Superior temporal gyrus (tissue), 1 donor: ENCODE results near the gene MILR1.
"Not testable (repeated sequence)": the region's sequence is repeated elsewhere in the genome, so short reads cannot be mapped to it uniquely, and the experiment has no call there.

Source experiments
- DNase-seq: peaks from one replicate; pipeline ENCODE4 v3.0.0-alpha.2; 2016; ENCODE audit errors: extremely low spot score

The MILR1 gene

DNA sequence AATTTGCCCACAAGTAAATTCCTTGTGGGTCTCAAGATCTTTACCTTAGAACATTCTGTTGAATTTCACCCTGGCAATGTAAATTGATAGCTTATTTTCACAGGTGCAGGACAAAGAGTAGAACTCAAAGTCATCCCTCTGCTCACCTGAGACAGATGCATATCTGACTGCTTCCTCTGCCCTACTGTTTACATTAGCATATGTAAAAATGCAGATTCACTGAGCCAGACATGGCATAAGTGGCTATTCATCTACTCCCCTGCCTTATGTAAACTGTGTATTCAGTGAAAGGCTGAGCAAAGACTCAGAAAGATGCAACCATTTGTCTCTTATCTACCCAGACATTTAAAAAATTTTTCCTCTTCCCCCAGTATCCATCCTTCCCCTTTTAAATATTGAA is 22.3 kb upstream of the MILR1 start:
- DNase-seq = no peak

GRCh38 chr17:64428406-64428805 is 20.5 kb upstream of the MILR1 start:
- no peak for DNase-seq

DNA sequence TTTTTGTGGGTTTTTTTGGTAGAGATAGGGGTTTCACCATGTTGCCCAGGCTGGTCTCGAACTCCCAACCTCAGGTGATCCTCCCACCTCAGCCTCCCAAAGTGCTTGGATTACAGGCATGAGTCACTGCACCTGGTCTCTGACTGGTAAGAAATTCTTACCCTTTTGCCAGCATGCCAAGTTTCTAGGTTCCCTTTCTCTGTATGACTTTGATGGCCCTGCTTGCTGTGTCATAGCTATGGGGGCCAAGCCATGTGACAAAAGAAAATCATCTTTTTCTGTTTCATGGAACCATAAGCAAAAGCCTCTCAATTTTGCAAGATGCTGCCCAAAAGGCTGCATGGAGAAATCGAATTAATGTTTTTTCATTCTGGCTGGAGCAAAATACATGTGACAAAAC is 18.9 kb upstream of the MILR1 start:
- DNase-seq = not testable (repeated sequence)

DNA sequence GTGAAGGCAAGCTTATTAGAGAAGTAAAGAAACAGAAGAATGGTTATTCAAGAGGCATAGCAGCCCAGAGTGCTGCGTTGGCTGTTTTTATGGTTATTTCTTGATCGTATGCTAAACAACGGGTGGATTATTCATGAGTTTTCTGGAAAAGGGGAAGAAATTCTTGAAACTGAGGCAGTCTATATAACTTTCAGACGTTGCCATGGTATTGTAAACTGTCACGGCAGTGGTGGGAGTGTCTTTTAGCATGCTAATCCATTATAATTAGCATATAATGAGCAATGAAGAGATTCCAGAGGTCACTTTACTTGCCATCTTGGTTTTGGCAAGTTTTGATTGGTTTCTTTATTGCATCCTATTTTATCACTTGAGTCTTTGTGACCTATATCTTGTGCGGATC is 17.4 kb upstream of the MILR1 start:
- DNase-seq = no peak

DNA sequence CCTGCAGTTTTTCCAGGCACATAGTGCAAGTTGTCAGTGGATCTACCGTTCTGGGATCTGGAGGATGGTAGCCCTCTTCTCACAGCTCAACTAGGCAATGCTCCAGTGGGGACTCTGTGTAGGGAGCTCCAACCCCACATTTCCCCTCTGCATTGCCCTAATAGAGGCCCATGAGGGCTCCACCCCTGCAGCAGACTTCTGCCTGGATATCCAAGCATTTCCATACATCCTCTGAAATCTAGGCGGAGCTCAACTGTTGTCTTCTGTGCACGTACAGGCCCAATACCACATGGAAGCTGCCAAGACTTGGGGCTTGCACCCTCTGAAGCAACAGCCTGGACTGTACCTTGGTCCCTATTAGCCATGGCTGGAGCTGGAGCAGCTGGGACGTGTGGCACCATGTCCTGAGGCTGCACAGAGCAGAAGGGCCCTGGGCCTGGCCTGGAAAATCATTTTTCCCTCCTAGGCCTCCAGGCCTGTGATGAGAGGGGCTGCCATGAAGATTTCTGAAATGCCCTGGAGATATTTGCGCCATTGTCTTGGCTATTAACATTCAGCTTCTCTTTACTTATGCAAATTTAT is 10.9 kb upstream of the MILR1 start:
- DNase-seq = no peak

- not testable (repeated sequence) for DNase-seq
Measured at GRCh38 chr17:64439521-64439920, 9.4 kb upstream of the MILR1 start.

- DNase-seq = no peak
Measured at GRCh38 chr17:64439956-64440355, 9.0 kb upstream of the MILR1 start.

DNA sequence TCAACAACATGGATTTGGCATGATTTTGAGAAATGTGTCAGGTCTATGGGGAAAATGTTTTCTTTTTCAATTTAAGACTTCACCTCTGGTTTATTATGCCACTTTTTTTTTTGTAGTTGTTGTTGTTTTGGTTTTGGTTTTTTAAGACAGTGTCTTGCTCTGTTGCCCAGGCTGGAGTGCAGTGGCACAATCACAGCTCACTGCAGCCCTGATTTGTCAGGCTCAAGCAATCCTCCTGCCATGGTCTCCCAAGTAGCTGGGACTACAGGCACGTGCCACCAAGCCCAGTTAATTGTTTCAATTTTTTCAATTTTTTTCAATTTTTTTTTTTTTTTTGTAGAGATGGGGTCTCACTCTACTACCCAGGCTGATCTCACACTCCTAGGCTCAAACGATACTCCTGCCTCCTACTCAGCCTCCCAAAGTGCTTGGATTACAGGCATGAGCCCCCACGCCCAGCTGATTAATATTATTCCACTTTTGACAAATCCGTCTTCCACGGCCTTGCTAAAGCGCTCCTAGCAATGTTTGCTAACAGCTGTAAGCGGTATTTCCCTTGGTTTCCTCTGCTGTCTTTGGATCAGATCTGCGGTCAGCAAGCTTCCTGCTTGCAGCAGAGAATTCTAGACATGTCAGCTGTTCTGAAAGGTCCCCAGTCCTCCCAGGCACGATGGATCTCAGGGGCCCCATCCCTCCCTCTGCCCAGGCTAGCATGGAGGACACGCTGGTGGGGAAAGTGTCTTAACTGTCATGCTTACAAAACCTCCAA is 7.0 kb upstream of the MILR1 start:
- DNase-seq = peak; percentile 22

GRCh38 chr17:64442541-64442971 is 6.4 kb upstream of the MILR1 start:
- DNase-seq = no peak

DNA sequence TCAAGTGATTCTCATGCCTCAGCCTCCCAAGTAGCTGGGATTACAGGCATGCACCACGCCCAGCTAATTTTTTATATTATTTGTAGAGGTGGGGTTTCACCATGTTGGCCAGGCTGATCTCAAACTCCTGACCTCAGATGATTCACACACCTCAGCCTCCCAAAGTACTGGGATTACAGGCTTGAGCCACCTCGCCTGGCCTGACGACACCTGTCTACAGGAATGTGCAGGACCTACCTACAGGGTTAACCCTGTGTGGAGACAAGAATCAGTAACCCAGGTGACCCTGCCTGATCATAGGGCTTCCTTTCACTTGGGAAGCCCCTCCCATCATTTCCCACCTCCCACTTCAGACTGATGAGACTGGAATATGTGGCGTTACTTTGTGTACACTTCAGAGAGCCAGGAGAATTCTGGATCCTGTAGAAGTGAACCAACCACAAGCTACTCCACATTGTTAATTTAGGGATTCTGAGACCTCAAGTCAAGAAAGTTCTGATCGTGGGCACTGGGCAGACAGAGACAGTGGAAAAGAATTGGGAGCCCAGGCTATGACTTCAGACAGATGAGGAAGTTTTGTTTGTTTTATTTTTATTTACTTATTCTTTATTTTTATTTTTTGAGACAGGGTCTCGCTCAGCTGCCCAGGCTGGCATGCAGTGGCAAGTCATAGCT is 5.7 kb upstream of the MILR1 start:
- DNase-seq = no peak

- DNase-seq = no peak
Measured at GRCh38 chr17:64447526-64447925, 1.4 kb upstream of the MILR1 start.

DNA sequence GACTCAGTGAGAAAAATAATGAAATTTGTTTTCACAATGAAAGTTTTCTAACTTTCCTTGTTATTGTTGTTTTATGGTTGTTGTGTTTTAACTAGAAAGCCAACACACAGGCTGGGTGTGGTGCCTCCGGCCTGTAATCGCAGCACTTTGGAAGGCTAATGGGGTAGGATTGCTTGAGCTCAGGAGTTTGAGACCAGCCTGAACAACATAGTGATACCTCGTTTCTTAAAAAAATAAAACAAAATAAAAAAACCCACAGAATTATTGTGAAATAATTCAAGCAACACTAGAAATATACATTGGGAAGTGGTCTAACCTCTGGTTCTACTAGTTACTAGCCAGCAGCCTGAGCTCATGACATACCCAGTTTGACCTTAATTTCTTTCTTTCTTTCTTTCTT is 630 bp downstream of the MILR1 start:
- DNase-seq = no peak

DNA sequence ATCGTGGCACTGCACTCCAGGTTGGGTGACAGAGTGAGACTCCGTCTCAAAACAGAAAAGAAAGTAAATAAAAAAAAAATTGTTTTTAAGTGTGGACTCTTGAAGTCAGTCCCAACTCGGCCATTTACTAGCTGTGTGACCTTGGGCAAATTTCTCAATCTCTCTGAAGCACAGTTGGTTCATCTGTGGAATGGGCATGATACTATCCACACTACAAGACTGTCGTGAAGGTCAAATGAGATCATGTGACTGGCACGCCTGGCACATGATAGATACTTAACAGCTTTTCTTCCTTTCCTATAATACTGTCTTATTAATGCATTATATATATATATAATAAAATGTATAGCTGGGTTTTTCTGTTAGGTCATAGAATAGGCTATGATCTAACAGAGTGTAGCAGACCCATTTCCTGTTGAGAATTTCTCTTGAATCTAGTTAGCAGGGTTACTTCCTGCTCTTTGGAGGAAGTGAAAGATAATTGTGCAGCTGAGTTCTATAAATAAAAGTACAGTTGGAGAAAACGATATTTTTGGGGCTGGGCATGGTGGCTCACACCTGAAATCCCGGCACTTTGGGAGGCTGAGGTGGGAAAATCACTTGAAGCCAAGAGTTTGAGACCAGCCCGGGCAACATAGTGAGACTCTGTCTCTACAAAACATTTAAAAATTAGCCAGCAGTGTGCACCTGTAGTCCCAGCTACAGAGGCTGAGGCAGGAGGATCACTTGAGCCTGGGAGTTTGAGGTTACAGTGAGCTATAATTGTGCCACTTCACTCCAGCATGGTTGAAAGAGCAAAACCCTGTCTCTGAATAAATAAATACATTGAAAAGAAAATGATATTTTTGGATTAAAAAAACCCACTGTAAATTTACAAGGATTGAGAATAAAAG is 7.3 kb downstream of the MILR1 start:
- no peak for DNase-seq

DNA sequence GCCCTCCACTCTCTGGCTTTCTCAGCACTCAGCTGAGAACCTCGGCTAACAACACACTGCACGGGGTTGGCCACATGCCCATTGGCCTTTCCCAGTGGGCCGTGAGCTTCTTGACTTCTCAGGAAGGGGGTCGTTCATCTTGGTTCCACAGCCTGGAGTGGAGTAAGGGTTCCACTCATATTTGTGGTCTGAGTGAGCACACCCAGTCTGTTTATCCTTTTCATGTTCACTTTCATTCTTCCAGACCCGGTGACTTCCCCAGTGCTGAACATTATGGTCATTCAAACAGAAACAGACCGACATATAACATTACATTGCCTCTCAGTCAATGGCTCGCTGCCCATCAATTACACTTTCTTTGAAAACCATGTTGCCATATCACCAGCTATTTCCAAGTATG is 8.2 kb downstream of the MILR1 start:
- DNase-seq = no peak

DNA sequence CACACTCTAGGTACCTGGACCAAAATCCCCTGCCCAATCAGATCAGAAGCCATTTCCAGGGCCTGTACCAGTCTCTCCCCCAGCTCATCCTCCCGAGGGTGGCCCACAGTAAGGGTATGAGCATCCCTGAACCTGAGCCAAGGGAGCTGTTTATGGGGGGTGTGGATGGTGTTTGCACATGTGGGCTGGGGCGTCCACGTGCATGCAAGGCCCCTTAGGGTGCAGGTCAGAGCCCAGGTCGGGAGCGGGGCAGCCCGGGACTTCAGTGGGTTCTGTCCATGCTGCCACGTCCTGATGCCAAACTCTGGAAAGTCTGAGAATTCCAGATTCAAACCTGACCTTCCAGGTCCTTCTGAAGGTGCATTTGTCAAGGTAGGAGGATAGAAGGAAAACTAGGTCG is 9.8 kb downstream of the MILR1 start:
- no peak for DNase-seq

GRCh38 chr17:64459284-64459747 is 10.4 kb downstream of the MILR1 start:
- DNase-seq = no peak

DNA sequence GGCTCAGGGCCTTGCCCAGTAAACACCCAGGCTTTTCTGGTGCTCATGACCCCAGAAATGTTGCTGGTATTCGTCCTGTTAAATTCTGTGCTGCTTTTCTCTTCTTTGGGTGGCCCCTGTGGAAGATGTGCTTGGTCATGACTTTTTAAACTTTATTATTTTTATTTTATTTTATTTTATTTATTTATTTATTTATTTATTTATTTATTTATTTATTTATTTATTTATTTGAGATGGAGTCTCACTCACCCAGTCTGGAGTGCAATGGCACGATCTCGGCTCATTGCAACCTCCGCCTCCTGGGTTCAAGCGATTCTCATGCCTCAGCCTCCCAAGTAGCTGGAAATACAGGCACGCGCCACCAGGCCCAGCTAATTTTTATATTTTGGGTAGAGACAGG is 10.9 kb downstream of the MILR1 start:
- DNase-seq = not testable (repeated sequence)

GRCh38 chr17:64460955-64461354 is 12.0 kb downstream of the MILR1 start:
- no peak for DNase-seq

GRCh38 chr17:64461788-64462187 is 12.9 kb downstream of the MILR1 start:
- no peak for DNase-seq

GRCh38 chr17:64466019-64466735 is 17.3 kb downstream of the MILR1 start:
- no peak for DNase-seq

DNA sequence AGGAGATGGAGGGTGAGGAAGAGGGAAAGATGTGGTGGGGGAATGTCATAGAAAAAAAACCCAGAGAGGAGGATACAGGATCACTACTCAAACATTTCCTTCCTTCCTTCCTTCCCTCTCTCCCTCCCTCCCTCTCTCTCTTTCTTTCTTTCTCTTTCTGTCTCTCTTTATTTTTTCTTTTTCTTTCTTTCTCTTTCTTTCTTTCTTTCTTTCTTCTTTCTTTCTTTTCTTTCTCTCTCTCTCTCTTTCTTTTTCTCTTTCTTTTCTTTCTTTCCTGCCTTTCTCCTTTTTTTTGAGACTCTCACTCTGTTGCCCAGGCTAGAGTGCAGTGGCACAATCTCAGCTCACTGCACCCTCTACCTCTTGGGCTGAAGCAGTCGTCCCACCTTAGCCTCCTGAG is 17.9 kb downstream of the MILR1 start:
- not testable (repeated sequence) for DNase-seq
